DOHH2 (cell line): ENCODE data around the gene FANCL.
"Not testable (repeated sequence)": the region's sequence is repeated elsewhere in the genome, so short reads cannot be mapped to it uniquely, and the experiment has no call there.

Source experiments
- H3F3A ChIP-seq: fragments of 200-600 bp; sonication (generic), shearing (Covaris generic); 2 replicates; pipeline ENCODE4 v1.6.0; 2016; ENCODE audit warnings: antibody characterized with exemption, mild to moderate bottlenecking; ENCODE audit not compliant: control insufficient read depth, insufficient read depth
- H3K27ac ChIP-seq: fragments of 200-600 bp; sonication (generic); 2 replicates; pipeline ENCODE4 v1.5.1; 2014; ENCODE audit warnings: low read depth, mild to moderate bottlenecking, low read length, moderate library complexity
- H3K27me3 ChIP-seq: fragments of 200-600 bp; sonication (generic); 2 replicates; pipeline ENCODE4 v1.6.1; 2014; ENCODE audit warnings: mild to moderate bottlenecking, low read length, mixed read lengths; ENCODE audit not compliant: control insufficient read depth
- H3K36me3 ChIP-seq: fragments of 200-600 bp; sonication (generic); 2 replicates; pipeline ENCODE4 v1.6.1; 2014; ENCODE audit warnings: mild to moderate bottlenecking, low read length, moderate library complexity, mixed read lengths; ENCODE audit not compliant: control insufficient read depth
- H3K4me1 ChIP-seq: fragments of 200-600 bp; sonication (generic); 2 replicates; pipeline ENCODE4 v1.6.1; 2014; ENCODE audit warnings: mild to moderate bottlenecking, low read length, mixed read lengths; ENCODE audit not compliant: control insufficient read depth
- H3K4me2 ChIP-seq: fragments of 200-600 bp; sonication (generic); 2 replicates; pipeline ENCODE4 v1.6.0; 2014; ENCODE audit warnings: mild to moderate bottlenecking, low read length, moderate library complexity
- H3K4me3 ChIP-seq: fragments of 200-600 bp; sonication (generic); 2 replicates; pipeline ENCODE4 v1.5.1; 2014; ENCODE audit warnings: mild to moderate bottlenecking, low read length, mixed read lengths
- H3K79me2 ChIP-seq: fragments of 200-600 bp; sonication (generic); 2 replicates; pipeline ENCODE4 v1.6.1; 2014; ENCODE audit warnings: mild to moderate bottlenecking, low read length, mixed read lengths; ENCODE audit not compliant: control insufficient read depth
- H3K9me2 ChIP-seq: fragments of 200-600 bp; sonication (generic); replicated peaks from 2 replicates; pipeline ENCODE4 v1.6.1; 2014; ENCODE audit warnings: mild to moderate bottlenecking, low read length, mixed read lengths; ENCODE audit not compliant: control insufficient read depth
- H3K9me3 ChIP-seq: fragments of 200-600 bp; sonication (generic); 2 replicates; pipeline ENCODE4 v1.6.1; 2014; ENCODE audit warnings: antibody characterized with exemption, low read length, mixed read lengths; ENCODE audit not compliant: control insufficient read depth, insufficient read depth
- H4K20me1 ChIP-seq: fragments of 200-600 bp; sonication (generic); 2 replicates; pipeline ENCODE4 v1.6.0; 2014; ENCODE audit warnings: low read depth, mild to moderate bottlenecking, antibody characterized with exemption, low read length, moderate library complexity; ENCODE audit not compliant: control insufficient read depth, insufficient read depth
- EZH2phosphoT487 ChIP-seq: fragments of 200-600 bp; sonication (generic); IDR thresholded peaks from 2 replicates; pipeline ENCODE4 v1.6.1; 2017; ENCODE audit warnings: borderline replicate concordance, mild to moderate bottlenecking, antibody characterized with exemption, low read length, moderate library complexity, mixed read lengths
- TF ChIP-seq, protein P1 (sequence below): fragments of 200-600 bp; sonication (generic); IDR thresholded peaks from one replicate; pipeline ENCODE4 v1.5.1; 2014; ENCODE audit warnings: antibody characterized with exemption, mild to moderate bottlenecking, low read depth, low read length; ENCODE audit not compliant: poor library complexity, severe bottlenecking

FANCL gene

DNA sequence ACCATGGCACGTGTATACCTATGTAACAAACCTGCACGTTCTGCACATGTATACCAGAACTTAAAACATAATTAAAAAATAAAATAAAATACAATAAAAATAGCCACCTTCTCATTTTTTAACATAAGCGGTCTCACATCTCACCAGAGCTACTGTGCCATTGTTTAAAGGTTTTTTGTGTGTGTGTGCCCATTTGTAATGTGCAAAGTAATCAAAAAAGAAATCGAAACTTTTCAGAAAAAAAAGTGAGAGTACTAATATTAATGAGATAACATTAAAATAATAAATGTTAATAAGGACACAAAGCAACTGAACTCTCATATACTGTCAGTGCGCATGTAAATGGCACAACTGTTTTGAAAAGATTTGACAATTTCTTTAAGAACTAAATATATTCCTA is 60.5 kb downstream of the FANCL start:
- Histone ChIP-seq H3K4me1 (no peaks in the 10 kb centered on the region), H3K9me3 (no peaks in the 10 kb centered on the region), H3K4me2 (no peak overlapping the region), H3K27me3 (no peaks in the 10 kb centered on the region), H3K27ac (no peak overlapping the region), H3K79me2 (no peaks in the 10 kb centered on the region), H3K36me3 (no peaks in the 10 kb centered on the region), H4K20me1 (no peaks in the 10 kb centered on the region), H3K4me3 (no peak overlapping the region), H3K9me2 (no peaks in the 10 kb centered on the region), H3F3A (no peaks in the 10 kb centered on the region)
- TF ChIP-seq, protein P1, sequence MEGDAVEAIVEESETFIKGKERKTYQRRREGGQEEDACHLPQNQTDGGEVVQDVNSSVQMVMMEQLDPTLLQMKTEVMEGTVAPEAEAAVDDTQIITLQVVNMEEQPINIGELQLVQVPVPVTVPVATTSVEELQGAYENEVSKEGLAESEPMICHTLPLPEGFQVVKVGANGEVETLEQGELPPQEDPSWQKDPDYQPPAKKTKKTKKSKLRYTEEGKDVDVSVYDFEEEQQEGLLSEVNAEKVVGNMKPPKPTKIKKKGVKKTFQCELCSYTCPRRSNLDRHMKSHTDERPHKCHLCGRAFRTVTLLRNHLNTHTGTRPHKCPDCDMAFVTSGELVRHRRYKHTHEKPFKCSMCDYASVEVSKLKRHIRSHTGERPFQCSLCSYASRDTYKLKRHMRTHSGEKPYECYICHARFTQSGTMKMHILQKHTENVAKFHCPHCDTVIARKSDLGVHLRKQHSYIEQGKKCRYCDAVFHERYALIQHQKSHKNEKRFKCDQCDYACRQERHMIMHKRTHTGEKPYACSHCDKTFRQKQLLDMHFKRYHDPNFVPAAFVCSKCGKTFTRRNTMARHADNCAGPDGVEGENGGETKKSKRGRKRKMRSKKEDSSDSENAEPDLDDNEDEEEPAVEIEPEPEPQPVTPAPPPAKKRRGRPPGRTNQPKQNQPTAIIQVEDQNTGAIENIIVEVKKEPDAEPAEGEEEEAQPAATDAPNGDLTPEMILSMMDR, result no peak
- TF ChIP-seq EZH2phosphoT487, result no peak

DNA sequence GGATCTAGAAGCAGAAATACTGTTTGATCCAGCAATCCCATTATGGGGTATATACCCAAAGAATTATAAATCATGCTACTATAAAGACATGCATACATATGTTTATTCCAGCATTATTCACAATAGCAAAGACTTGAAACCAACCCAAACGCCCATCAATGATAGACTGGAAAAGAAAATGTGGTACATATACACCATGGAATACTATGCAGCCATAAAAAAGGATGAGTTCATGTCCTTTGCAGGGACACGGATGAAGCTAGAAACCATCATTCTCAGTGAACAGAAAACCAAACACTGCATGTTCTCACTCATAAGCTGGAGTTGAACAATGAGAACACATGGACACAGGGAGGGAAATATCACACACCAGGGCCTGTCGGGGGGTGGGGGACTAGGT is 61.0 kb downstream of the FANCL start:
- H3K36me3 ChIP-seq, H3F3A ChIP-seq, H3K27ac ChIP-seq, H3K4me2 ChIP-seq, H3K79me2 ChIP-seq, H3K27me3 ChIP-seq, H3K9me3 ChIP-seq, H4K20me1 ChIP-seq, H3K4me1 ChIP-seq, H3K4me3 ChIP-seq, H3K9me2 ChIP-seq: not testable (repeated sequence)

DNA sequence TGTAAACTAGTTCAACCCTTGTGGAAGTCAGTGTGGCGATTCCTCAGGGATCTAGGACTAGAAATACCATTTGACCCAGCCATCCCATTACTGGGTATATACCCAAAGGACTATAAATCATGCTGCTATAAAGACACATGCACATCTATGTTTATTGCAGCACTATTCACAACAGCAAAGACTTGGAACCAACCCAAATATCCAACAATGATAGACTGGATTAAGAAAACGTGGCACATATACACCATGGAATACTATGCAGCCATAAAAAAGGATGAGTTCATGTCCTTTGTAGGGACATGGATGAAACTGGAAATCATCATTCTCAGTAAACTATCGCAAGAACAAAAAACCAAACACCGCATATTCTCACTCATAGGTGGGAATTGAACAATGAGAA is 63.9 kb downstream of the FANCL start:
- not testable (repeated sequence) for H3K9me2 ChIP-seq, H3F3A ChIP-seq, H3K4me3 ChIP-seq, H3K27ac ChIP-seq, H3K36me3 ChIP-seq, H3K27me3 ChIP-seq, H3K4me1 ChIP-seq, H3K79me2 ChIP-seq, H3K9me3 ChIP-seq, H4K20me1 ChIP-seq, H3K4me2 ChIP-seq

DNA sequence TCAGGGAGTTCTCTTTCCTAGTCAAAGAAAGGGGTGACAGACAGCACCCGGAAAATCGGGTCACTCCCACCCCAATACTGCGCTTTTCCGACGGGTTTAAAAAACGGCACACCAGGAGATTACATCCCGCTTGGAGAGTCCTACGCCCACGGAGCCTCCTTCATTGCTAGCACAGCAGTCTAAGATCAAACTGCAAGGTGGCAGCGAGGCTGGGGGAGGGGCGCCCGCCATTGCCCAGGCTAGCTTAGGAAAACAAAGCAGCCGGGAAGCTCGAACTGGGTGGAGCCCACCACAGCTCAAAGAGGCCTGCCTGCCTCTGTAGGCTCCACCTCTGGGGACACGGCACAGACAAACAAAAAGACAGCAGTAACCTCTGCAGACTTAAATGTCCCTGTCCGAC is 69.3 kb downstream of the FANCL start:
- H3K36me3 ChIP-seq, H3K9me3 ChIP-seq, H3K4me2 ChIP-seq, H3K4me3 ChIP-seq, H3F3A ChIP-seq, H4K20me1 ChIP-seq, H3K27me3 ChIP-seq, H3K27ac ChIP-seq, H3K4me1 ChIP-seq, H3K79me2 ChIP-seq, H3K9me2 ChIP-seq: not testable (repeated sequence)

DNA sequence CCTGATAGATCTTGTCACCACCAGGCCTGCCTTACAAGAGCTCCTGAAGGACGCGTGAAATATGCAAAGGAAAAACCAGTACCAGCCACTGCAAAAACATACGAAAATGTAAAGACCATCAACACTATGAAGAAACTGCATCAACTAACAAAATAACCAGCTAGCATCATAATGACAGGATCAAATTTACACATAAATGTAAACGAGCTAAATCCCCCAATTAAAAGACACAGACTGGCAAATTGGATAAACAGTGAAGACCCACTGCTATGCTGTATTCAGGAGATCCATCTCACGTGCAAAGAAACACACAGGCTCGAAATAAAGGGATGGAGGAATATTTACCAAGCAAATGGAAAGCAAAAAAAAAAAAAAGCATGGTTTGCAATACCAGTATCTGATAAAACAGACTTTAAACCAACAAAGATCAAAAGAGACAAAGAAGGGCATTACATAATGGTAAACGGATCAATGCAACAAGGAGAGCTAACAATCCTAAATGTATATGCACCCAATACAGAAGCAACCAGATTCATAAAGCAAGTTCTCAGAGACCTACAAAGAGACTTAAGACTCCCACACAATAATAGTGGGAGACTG is 70.7 kb downstream of the FANCL start:
- not testable (repeated sequence) for H3K4me1 ChIP-seq, H3K9me3 ChIP-seq, H3K79me2 ChIP-seq, H3K27ac ChIP-seq, H4K20me1 ChIP-seq, H3K4me2 ChIP-seq, H3K27me3 ChIP-seq, H3K4me3 ChIP-seq, H3K36me3 ChIP-seq, H3F3A ChIP-seq, H3K9me2 ChIP-seq

DNA sequence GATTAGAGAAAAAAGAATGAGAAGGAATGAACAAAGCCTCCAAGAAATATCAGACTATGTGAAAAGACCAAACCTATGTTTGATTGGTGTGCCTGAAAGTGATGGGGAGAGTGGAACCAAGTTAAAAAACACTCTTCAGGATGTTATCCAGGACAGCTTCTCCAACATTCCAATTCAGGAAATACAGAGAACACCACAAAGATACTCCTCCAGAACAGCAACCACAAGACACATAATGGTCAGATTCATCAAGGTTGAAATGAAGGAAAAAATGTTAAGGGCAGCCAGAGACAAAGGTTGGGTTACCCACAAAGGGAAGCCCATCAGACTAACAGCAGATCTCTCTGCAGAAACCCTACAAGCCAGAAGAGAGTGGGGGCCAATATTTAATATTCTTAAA is 71.3 kb downstream of the FANCL start:
- not testable (repeated sequence) for H3K27ac ChIP-seq, H3K4me3 ChIP-seq, H3K79me2 ChIP-seq, H3F3A ChIP-seq, H3K4me2 ChIP-seq, H3K4me1 ChIP-seq, H3K9me3 ChIP-seq, H3K27me3 ChIP-seq, H3K36me3 ChIP-seq, H3K9me2 ChIP-seq, H4K20me1 ChIP-seq

DNA sequence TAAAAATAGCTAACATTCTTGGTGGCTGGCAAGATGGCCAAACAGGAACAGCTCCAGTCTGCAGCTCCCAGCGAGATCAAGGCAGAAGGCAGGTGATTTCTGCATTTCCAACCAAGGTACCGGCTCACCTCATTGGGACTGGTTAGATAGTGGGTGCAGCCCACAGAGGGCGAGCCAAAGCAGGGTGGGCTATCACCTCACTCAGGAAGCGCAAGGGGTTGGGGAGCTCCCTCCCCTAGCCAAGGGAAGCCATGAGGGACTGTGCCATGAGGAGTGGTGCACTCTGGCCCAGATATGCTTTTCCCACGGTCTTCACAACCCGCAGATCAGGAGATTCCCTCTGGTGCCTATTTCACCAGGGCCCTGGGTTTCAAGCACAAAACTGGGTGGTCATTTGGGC is 73.0 kb downstream of the FANCL start:
- not testable (repeated sequence) for H3K27ac ChIP-seq, H3K27me3 ChIP-seq, H3K9me2 ChIP-seq, H3K4me1 ChIP-seq, H3K36me3 ChIP-seq, H3K9me3 ChIP-seq, H3F3A ChIP-seq, H4K20me1 ChIP-seq, H3K79me2 ChIP-seq, H3K4me3 ChIP-seq, H3K4me2 ChIP-seq
